Measurements from ENCODE around the gene PPARG. TPM values are rescaled to one million over a fixed set of nuclear protein-coding genes. Genes with fewer than 3 reads are reported as not detected.

The PPARG gene
- total and polyA plus RNA-seq, 2 of the 13 experiments (the other 11 are each of a cell fraction or from before 2014, with no cell fraction given) = 13.9 to 58.3 TPM

- TF ChIP-seq SP1 (IDR thresholded peaks at IDR 0.05) (no peak), SP1 (CRISPR knock-in tag; IDR thresholded peaks at IDR 0.05) (no peak), TCF12 (IDR thresholded peaks at IDR 0.05) (no peak), TCF12 (CRISPR knock-in tag; IDR thresholded peaks at IDR 0.05) (no peak), ZNF350 (CRISPR knock-in tag; IDR thresholded peaks at IDR 0.05; ENCODE audit: borderline replicate concordance, low read depth) (no peak), ZNF136 (CRISPR knock-in tag; IDR thresholded peaks at IDR 0.05; ENCODE audit: low read depth) (no peak), ZNF570 (CRISPR knock-in tag; IDR thresholded peaks at IDR 0.05; ENCODE audit: borderline replicate concordance) (no peak), HNF4G (IDR thresholded peaks at IDR 0.05; ENCODE audit: borderline replicate concordance, low read depth, low read length) (no peak), HNF4G (CRISPR knock-in tag; IDR thresholded peaks at IDR 0.05; ENCODE audit: borderline replicate concordance, low read depth) (no peak), MATR3 (CRISPR knock-in tag; IDR thresholded peaks at IDR 0.05) (no peak)
These were observed 137.1 kb downstream of the PPARG start (continued) for GRCh38 chr3:12425850-12426579.

GRCh38 chr3:12427551-12427950 is 138.7 kb downstream of the PPARG start:
- ATAC-seq (no peak), DNase-seq (ENCODE audit: low spot score) (no peak), FAIRE-seq (no peak)
- Histone ChIP-seq H3K4me3 (replicated peaks in 1 of 3; ENCODE audit: insufficient read depth in 1 of 3, low read depth in 2 of 3, low read length in 3 of 3) (no peak overlapping the region), H3K9me3 (ENCODE audit: low read length) (no peaks in the 10 kb centered on the region), H2AFZ (ENCODE audit: low read length) (no peak overlapping the region), H3K27me3 (ENCODE audit: control insufficient read depth in 1 of 2, insufficient read depth in 2 of 2, low read length in 2 of 2) (no peaks in the 10 kb centered on the region), H3K4me1 (ENCODE audit: insufficient read depth, low read length) (peaks cover 45% of the 10 kb centered on the region), H3K9ac (ENCODE audit: insufficient read depth, low read depth, low read length) (no peak overlapping the region), H3K4me2 (ENCODE audit: low read depth, low read length) (no peak overlapping the region), H4K20me1 (ENCODE audit: insufficient read depth, low read length) (no peaks in the 10 kb centered on the region), H3K79me2 (ENCODE audit: insufficient read depth, low read length) (no peaks in the 10 kb centered on the region), H3K27ac (ENCODE audit: extremely low read length, insufficient read depth, low read length) (no peak overlapping the region), H3K36me3 (replicated peaks in 1 of 2; ENCODE audit: control insufficient read depth in 1 of 2, insufficient read depth in 2 of 2, low read length in 2 of 2) (peaks cover 3 to 4% of the 10 kb centered on the region in 2 experiments; a peak in 3 of 5 replicates)
- POLR2A ChIA-PET = no interaction called here
- CTCF ChIA-PET (ENCODE audit: low intra/inter-chr PET ratio, low total read pairs) = no interaction called here
- intact Hi-C loops (cut with micrococcal nuclease; ENCODE audit: unreplicated experiment) (no loop called here), in situ Hi-C loops (cut with HindIII; ENCODE audit: extremely low pct_ligation_motif_present, low pct_unique_long_range_greater_than_20kb) (no loop called here)
- BruUV-seq (replicated peaks) = no TSS peak
- TF ChIP-seq ZNF552 (CRISPR knock-in tag; IDR thresholded peaks at IDR 0.05; ENCODE audit: borderline replicate concordance) = no peak
- no peak for TF ChIP-seq ZNF724P (CRISPR knock-in tag; IDR thresholded peaks at IDR 0.05; ENCODE audit: borderline replicate concordance)
- TF ChIP-seq ZNF775 (CRISPR knock-in tag; IDR thresholded peaks at IDR 0.05; ENCODE audit: borderline replicate concordance) = no peak
- TF ChIP-seq ZBTB7B (CRISPR knock-in tag; IDR thresholded peaks at IDR 0.05) = no peak
- TF ChIP-seq ZNF556 (CRISPR knock-in tag; IDR thresholded peaks at IDR 0.05; ENCODE audit: borderline replicate concordance) = no peak
- WGBS (ENCODE audit: low lambda C conversion rate) = 89% methylated on average over 4 of the region's 4 CpGs

Measured in HepG2 (cell line).